Jurkat, Clone E6-1 (cell line): ENCODE measurements around the gene SLC16A3.
"Not testable (repeated sequence)": the region's sequence is repeated elsewhere in the genome, so short reads cannot be mapped to it uniquely, and the experiment has no call there.

Source experiments
- DNase-seq: peaks from one replicate; pipeline ENCODE4 v3.0.0-alpha.2; 2011; ENCODE audit warnings: low read depth, low spot score
- H3K4me3 ChIP-seq: 2 replicates; pipeline ENCODE4 v1.5.1; 2011; ENCODE audit warnings: mild to moderate bottlenecking, low read length, control low read depth, moderate library complexity

SLC16A3 gene

GRCh38 chr17:82255402-82255972 is 26.6 kb downstream of the SLC16A3 start:
- no peak for DNase-seq
- H3K4me3 ChIP-seq, result no peak overlapping the region

- no peak for DNase-seq
Observed at GRCh38 chr17:82256242-82256885, 27.5 kb downstream of the SLC16A3 start.

GRCh38 chr17:82257473-82257872 is 28.6 kb downstream of the SLC16A3 start:
- no peak overlapping the region for H3K4me3 ChIP-seq
- no peak for DNase-seq

More at GRCh38 chr17:82256242-82256885, 27.5 kb downstream of the SLC16A3 start:
- no peak overlapping the region for H3K4me3 ChIP-seq

DNA sequence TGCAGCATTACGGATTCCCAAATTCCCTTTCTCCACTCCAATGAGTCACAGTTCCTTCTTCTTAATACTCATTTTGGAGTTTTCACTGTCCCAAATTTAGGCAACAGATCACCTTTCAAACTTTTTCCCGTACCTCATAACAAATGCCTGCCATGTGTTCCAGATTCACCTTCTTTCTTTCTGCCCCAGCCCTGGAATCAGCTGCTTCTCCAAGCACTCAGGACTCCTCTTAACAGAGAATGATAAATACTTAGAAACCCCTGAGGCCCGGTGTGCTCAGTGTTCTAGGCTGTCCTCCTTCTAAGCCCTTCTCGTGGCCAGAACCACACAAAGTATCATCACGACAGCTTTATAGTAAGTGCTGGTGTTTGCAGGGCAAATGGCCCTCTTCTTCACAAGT is 29.7 kb downstream of the SLC16A3 start:
- no peak overlapping the region for H3K4me3 ChIP-seq
- DNase-seq, result no peak

DNA sequence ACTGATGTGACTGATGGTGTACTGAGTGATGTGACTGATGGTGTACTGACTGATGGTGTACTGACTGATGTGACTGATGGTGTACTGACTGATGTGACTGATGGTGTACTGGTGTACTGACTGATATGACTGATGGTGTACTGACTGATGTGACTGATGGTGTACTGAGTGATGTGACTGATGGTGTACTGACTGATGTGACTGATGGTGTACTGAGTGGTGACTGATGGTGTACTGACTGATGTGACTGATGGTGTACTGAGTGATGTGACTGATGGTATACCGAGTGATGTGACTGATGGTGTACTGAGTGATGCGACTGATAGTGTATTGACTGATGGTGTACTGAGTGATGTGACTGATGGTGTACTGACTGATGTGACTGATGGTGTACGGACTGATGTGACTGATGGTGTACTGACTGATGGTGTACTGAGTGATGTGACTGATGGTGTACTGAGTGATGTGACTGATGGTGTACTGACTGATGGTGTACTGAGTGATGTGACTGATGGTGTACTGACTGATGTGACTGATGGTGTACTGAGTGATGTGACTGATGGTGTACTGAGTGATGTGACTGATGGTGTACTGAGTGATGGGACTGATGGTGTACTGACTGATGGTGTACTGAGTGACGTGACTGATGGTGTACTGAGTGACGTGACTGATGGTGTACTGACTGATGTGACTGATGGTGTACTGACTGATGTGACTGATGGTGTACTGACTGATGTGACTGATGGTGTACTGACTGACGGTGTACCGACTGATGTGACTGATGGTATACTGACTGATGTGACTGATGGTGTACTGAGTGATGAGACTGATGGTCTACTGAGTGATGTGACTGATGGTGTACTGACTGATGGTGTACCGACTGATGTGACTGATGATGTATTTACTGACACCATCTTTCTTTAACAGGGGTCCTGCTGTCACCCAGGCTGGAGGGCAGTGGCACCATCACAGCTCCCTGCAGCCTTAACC is 31.4 kb downstream of the SLC16A3 start:
- not testable (repeated sequence) for DNase-seq, H3K4me3 ChIP-seq

DNA sequence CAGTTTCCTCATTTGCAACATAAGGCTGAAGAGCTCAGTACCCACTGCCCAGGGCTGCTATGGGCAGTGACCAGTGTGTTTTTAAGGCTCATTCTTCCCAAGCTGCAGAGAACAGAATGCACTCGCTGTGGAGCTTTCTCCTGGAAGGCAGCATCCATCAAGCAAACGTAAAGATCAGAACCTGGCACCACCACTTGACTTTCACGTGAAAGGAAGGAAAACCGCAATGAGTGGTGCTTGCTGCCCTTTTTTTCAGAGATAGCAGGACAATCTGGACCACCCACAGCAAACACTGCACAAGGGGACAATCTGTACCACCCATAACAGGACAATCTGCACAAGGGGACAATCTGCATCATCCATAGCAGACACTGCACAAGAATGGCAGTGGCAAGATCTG is 33.5 kb downstream of the SLC16A3 start:
- DNase-seq, result no peak
- no peak overlapping the region for H3K4me3 ChIP-seq

DNA sequence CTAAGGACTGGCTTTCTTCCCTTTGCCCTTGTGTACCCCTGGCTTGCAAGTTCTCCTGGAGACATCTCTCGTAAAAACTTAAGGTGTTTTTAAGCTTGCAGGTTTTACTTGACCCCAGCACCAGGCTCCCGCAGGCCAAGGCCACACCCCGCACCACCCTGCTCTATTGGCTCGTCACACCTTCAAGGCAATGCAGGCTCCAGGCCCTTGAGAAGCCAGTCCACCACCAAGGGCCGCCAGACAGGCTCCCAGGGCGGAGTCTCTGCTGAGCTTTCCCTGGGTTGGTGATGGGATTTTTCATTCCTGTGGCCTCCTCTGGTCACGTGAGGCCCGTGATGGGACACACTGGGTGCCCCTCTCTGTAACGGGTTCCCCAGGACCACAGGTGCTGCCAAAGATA is 34.8 kb downstream of the SLC16A3 start:
- no peak overlapping the region for H3K4me3 ChIP-seq
- DNase-seq, result no peak

GRCh38 chr17:82266142-82266541 is 37.3 kb downstream of the SLC16A3 start:
- DNase-seq, result no peak
- H3K4me3 ChIP-seq, result no peak overlapping the region

GRCh38 chr17:82267575-82268379 is 38.9 kb downstream of the SLC16A3 start:
- no peak for DNase-seq
- no peak overlapping the region for H3K4me3 ChIP-seq

DNA sequence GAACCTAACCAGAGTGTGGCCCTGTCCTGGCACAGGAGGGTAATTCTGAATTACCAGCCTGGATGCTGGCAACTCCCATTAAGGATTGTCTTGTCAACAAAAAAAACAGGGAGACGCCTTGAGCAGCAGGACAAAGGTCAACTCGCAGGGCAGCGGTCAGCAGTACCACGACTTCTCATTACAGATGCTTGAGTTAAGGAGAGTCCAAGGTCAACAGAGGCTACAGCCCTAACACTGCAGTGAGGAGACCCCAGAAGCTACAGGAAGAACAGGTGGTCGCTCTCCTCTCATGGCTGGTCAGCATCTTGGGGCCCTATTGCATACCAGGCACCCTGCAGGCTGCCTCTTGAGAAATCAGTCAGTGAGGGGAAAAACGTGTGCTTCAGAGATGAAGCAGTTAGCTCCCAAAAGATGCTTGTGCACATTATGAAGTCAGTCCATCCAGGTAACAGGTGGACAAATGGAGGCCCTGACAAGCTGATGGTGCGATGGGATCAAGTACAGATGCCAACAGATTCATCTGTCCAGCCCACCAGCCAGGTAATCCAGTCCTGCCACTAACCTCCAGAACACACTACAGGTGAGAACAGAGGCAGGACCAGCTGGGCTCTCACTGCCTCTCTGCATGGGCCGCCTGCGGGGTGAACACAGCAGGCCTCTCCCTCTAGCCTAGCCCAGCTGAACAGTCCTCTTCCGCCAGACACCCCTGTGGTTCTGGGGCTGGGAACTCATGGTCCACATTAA is 40.5 kb downstream of the SLC16A3 start:
- DNase-seq, result no peak
- no peak overlapping the region for H3K4me3 ChIP-seq

DNA sequence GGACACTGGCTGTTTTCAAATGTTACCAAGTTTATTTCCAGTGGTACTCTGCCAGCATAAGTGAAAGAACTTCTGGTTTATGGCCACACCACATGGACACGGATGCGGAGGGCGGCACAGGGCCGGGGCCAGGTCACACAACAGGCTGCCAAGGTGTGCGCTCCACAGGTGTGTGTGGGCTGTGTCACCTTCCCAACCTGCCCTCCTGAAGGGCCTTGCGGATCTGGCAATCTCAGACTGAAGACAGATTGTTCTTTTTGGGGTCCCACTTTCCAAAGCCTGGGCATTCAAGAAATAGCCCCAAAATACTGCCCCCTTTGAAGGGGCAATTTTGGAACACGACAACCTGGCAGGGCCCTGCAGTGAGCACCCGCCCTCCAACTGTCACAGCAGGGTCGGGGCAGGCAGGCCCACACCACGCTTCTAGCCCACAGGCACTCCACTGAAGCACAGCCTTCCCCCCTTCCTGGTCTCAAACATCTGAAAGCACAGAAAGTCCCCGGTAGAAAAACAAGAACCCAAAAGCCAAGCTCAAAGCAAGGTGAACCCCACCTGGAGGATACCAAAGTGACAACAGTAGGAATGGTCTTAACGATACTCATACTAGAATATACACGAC is 41.1 kb downstream of the SLC16A3 start:
- no peak for DNase-seq
- no peak overlapping the region for H3K4me3 ChIP-seq

- no peak for DNase-seq
- no peak overlapping the region for H3K4me3 ChIP-seq
Observed at GRCh38 chr17:82270651-82271050, 41.8 kb downstream of the SLC16A3 start.

DNA sequence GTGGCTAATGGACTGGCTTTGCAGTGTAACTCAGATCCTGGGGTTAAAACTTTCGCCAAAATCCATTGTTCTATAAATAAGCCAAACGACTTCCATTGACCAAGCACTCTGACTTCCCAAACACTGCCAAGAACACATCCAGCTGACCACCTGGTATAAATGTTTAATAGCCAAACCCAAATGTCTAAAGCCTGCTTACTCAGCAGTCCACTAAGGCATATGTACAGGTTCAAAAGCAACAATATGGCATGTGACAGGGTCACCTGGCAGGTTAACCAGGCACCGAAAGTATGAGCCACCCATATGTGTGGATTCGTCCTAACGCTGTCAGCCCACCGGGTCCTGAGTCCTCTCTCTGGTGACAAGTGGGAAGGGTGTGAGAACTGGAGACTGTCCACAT is 42.6 kb downstream of the SLC16A3 start:
- H3K4me3 ChIP-seq, result no peak overlapping the region
- DNase-seq, result no peak

DNA sequence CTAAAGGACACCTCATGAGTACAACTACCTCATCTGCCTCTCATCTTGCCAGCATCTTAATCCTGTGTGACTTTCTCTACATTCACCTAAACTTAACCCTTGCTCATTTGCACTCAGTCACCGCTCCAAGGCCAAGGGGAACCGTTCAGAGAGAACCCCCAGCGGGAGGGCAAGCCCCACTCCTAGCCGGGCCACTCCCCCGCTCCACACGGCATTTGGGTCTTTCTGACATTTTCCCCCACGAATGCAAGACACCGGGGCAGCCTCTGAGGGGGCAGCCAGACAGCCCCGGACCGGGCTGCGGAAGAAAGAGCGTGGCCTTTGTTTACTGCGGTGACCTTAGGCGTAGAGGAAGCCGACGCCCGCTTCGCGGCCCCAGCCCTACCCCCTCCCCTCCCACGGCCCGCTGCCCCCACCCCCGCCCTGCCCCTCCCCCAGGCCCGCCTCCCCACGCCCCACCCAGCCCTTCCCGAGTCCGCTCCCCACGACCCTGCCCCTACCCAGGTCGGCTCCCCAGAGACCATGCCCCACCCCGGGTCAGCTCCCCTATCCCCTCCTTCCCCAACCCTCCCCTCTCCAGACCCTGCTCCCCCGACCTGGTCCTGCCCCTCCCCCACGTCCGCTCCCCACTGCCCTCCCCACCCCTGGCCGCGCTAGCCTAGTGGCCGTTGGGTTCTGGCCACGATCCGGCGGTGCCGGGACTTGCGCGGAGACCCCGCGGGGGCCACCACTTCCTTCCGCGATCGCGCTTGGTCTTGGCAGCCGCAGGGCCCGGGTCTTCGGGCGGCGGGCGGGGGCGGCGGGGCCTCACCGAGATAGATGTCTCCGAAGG is 43.9 kb downstream of the SLC16A3 start:
- DNase-seq, result no peak
- peak overlapping the region; percentile 64 for H3K4me3 ChIP-seq

- peak; percentile 66 for DNase-seq
- H3K4me3 ChIP-seq, result peak within 1 kb of the TSS; percentile 64
Observed at GRCh38 chr17:82273327-82274133, 44.7 kb downstream of the SLC16A3 start, which contains the start of gene CSNK1D. TSS of gene CSNK1D (minus strand) at chr17:82273700. CDS start at chr17:82273381, 319 bp downstream.
